Measurements from ENCODE around the gene ITGA1. TPM values are rescaled to one million over a fixed set of nuclear protein-coding genes. Genes with fewer than 3 reads are reported as not detected.
A peak's percentile ranks its signal among the peaks of the same experiment; 100 is the strongest.

ITGA1 gene
- total RNA-seq, 1 donor from 2014 or later, result 9.1 TPM

- Mint-ChIP-seq H3K4me3 (peak overlapping the region; percentile 80), H3K36me3 (no peaks in the 10 kb centered on the region), H3K27ac (peak overlapping the region; percentile 14), H3K9me3 (no peaks in the 10 kb centered on the region), H3K27me3 (ENCODE audit: low read depth) (peaks cover 45% of the 10 kb centered on the region), H3K4me1 (peaks cover 12% of the 10 kb centered on the region)
- no peak for DNase-seq (ENCODE audit: low spot score in 2 of 2, unreplicated experiment in 2 of 2)
- no peak for TF ChIP-seq CTCF (IDR thresholded peaks at IDR 0.05; ENCODE audit: unreplicated experiment)
Measured at GRCh38 chr5:52788505-52788821, 747 bp downstream of the ITGA1 start.

- peaks cover 12% of the 10 kb centered on the region for H3K4me1 Mint-ChIP-seq
- peak overlapping the region; percentile 80 for H3K4me3 Mint-ChIP-seq
- no peak overlapping the region for H3K27ac Mint-ChIP-seq
- H3K27me3 Mint-ChIP-seq (ENCODE audit: low read depth), result peaks cover 45% of the 10 kb centered on the region
- no peak for TF ChIP-seq CTCF (IDR thresholded peaks at IDR 0.05; ENCODE audit: unreplicated experiment)
- no peaks in the 10 kb centered on the region for H3K36me3 Mint-ChIP-seq
- no peak for DNase-seq (ENCODE audit: low spot score in 2 of 2, unreplicated experiment in 2 of 2)
- no peaks in the 10 kb centered on the region for H3K9me3 Mint-ChIP-seq
Measured at GRCh38 chr5:52789378-52789777, 1.7 kb downstream of the ITGA1 start.

GRCh38 chr5:52789851-52790250 is 2.1 kb downstream of the ITGA1 start:
- no peak overlapping the region for H3K27ac Mint-ChIP-seq
- H3K9me3 Mint-ChIP-seq, result no peaks in the 10 kb centered on the region
- H3K4me3 Mint-ChIP-seq, result peak overlapping the region; percentile 4
- no peaks in the 10 kb centered on the region for H3K36me3 Mint-ChIP-seq
- no peak for DNase-seq (ENCODE audit: low spot score in 2 of 2, unreplicated experiment in 2 of 2)
- TF ChIP-seq CTCF (IDR thresholded peaks at IDR 0.05; ENCODE audit: unreplicated experiment), result no peak
- peaks cover 45% of the 10 kb centered on the region for H3K27me3 Mint-ChIP-seq (ENCODE audit: low read depth)
- peaks cover 12% of the 10 kb centered on the region for H3K4me1 Mint-ChIP-seq

- no peak overlapping the region for H3K4me3 Mint-ChIP-seq
- peaks cover 12% of the 10 kb centered on the region for H3K4me1 Mint-ChIP-seq
- H3K27ac Mint-ChIP-seq, result no peak overlapping the region
- H3K36me3 Mint-ChIP-seq, result no peaks in the 10 kb centered on the region
- no peak for DNase-seq (ENCODE audit: low spot score in 2 of 2, unreplicated experiment in 2 of 2)
- peaks cover 43% of the 10 kb centered on the region for H3K27me3 Mint-ChIP-seq (ENCODE audit: low read depth)
- no peaks in the 10 kb centered on the region for H3K9me3 Mint-ChIP-seq
- TF ChIP-seq CTCF (IDR thresholded peaks at IDR 0.05; ENCODE audit: unreplicated experiment), result no peak
Measured at GRCh38 chr5:52791366-52791765, 3.6 kb downstream of the ITGA1 start.

GRCh38 chr5:52794519-52794918 is 6.8 kb downstream of the ITGA1 start:
- Mint-ChIP-seq H3K4me3 (no peak overlapping the region), H3K36me3 (no peaks in the 10 kb centered on the region), H3K9me3 (no peaks in the 10 kb centered on the region), H3K27me3 (ENCODE audit: low read depth) (peaks cover 14% of the 10 kb centered on the region), H3K4me1 (peaks cover 15% of the 10 kb centered on the region), H3K27ac (no peak overlapping the region)
- DNase-seq (ENCODE audit: low spot score in 2 of 2, unreplicated experiment in 2 of 2), result no peak
- no peak for TF ChIP-seq CTCF (IDR thresholded peaks at IDR 0.05; ENCODE audit: unreplicated experiment)

GRCh38 chr5:52796031-52796430 is 8.3 kb downstream of the ITGA1 start:
- H3K4me3 Mint-ChIP-seq, result no peak overlapping the region
- H3K27ac Mint-ChIP-seq, result no peak overlapping the region
- no peak for TF ChIP-seq CTCF (IDR thresholded peaks at IDR 0.05; ENCODE audit: unreplicated experiment)
- no peak for DNase-seq (ENCODE audit: low spot score in 2 of 2, unreplicated experiment in 2 of 2)
- peaks cover 3% of the 10 kb centered on the region for H3K27me3 Mint-ChIP-seq (ENCODE audit: low read depth)
- peaks cover 24% of the 10 kb centered on the region for H3K4me1 Mint-ChIP-seq
- H3K9me3 Mint-ChIP-seq, result no peaks in the 10 kb centered on the region
- no peaks in the 10 kb centered on the region for H3K36me3 Mint-ChIP-seq
